OCI-M2 (cell line): Measurements from ENCODE around the gene EXOC1.
"Not testable (repeated sequence)": the region's sequence is repeated elsewhere in the genome, so short reads cannot be mapped to it uniquely, and the experiment has no call there.

Experiments used
- DNase-seq: peaks from one replicate; lab custom pipeline; 2025; ENCODE audit not compliant: unreplicated experiment; lab: John Stamatoyannopoulos, UW

EXOC1 gene

DNA sequence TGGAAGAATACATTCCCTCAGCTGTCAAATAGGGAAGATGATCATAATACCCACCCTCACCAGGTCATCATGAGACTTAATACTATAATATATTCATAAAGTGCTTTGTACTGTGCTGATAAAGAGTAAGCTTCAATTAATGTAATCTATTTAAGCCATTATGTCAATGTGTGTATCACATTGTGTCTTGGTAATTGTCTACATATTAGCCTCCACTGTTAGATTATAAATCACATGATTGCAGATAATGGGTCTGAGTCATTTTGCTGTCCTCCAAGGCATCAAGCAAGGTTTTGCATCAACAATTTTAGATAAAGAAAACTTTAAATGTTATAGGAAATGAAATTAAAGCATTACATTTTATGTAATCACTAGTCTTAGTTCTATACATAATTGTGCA, 50.1 kb downstream of the EXOC1 start:
- no peak for DNase-seq

GRCh38 chr4:55904576-55904975, 51.1 kb downstream of the EXOC1 start:
- DNase-seq: no peak

GRCh38 chr4:55906323-55906722, 52.9 kb downstream of the EXOC1 start:
- DNase-seq: no peak

GRCh38 chr4:55906989-55907388, 53.5 kb downstream of the EXOC1 start:
- DNase-seq: no peak

DNA sequence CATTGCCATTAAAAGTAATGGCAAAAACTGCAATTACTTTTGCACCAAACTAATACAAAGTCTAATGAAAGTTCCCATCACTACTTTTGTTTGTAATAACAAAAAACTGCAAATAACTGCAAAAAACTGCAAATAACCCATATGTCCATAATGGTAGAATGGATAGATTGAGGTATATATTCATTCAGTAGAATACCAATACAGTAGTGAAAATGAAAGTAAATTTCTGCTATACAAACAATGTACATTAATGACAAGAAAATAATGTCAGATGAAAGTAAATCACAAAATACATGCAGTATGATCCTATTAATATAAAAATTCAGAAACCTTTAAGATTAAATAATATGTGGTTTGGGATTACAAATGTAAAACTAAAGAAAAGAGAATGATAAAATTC, 54.0 kb downstream of the EXOC1 start:
- no peak for DNase-seq

GRCh38 chr4:55910140-55910539, 56.7 kb downstream of the EXOC1 start:
- no peak for DNase-seq

DNA sequence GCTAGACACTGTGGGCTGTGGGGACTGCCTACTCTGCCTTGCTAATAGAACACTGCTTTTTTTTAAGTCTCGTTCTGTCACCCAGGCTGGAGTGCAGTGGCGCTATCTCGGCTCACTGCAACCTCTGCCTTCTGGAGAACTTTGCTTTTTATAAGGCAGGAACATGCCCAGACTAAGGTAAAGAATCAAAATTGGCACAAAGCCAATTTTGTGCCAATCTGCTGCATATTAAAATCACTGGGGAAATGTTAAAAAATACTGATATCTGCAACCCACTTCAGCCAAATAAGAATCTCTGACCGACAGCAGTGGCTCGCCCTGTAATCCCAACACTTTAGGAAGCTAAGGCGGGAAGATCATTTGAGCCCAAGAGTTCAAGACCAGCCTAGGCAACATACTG, 58.8 kb downstream of the EXOC1 start:
- DNase-seq: no peak

- DNase-seq: no peak
Measured at GRCh38 chr4:55920571-55920970, 67.1 kb downstream of the EXOC1 start.

DNA sequence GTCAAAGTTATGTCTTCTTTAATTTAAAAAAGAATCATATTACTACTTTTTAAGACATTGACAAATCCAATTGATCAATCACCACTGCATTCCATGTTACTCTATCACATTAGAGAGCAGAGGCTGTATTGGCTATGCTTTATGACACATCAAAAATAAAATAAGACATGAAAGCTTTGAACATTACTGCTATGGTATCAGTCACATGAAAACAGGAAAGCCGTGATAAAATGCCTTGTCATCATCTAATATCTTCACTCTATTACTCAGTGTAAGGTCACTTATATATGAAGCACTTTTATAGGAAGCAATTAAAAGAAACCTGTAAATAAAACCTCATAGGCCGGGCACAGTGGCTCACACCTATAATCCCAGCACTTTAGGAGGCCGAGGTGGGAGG, 67.6 kb downstream of the EXOC1 start:
- DNase-seq: no peak

DNA sequence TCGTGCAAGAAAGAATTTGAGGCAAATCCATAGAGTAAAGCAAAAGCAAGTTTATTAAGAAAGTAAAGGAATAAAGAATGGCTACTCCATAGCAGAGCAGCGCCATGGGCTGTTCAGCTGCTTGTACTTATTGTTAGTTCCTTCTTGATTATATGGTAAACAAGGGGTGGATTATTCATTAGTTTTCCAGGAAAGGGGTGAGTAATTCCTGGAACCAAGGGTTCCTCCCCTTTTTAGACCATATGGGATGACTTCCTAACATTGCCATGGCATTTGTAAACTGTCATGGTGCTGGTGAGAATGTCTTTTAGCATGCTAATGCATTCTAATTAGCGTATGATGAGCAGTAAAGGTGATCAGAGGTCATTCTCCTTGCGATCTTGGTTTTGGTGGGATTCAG, 71.8 kb downstream of the EXOC1 start:
- no peak for DNase-seq

- no peak for DNase-seq
Measured at GRCh38 chr4:55926610-55927009, 73.2 kb downstream of the EXOC1 start.

DNA sequence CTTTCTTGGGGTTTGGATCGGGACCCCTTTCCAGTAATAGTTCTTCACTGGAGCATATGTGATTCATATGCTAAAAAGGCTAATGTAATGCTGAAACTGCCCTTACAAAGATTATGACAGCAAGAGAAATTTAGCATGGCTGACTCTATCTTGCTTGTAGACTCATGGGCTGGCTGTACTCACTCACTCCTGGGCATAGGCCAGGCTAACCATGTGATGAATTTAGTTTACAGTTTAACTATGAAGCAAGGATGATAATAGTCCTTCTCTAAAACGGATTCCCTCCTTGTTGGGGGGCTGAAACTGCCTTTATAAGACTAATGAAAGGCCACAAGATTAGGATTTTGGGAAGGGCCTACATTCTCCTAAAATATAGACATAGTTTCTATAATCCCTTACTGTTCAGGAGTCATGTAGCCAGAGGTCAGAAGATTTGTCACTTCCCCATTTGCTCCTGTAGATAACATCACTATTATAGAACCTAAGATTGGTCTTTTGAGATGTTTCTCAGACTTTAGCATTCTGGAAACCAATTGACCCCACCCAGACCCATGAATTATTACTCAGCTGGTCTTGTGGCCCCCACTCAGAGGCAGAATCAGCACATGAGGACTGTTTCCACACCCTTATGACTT, 74.5 kb downstream of the EXOC1 start:
- no peak for DNase-seq

- no peak for DNase-seq
Measured at GRCh38 chr4:55928846-55929245, 75.4 kb downstream of the EXOC1 start.

- no peak for DNase-seq
Measured at GRCh38 chr4:55931043-55931442, 77.6 kb downstream of the EXOC1 start.

- DNase-seq: no peak
Measured at GRCh38 chr4:55931833-55932232, 78.4 kb downstream of the EXOC1 start.

DNA sequence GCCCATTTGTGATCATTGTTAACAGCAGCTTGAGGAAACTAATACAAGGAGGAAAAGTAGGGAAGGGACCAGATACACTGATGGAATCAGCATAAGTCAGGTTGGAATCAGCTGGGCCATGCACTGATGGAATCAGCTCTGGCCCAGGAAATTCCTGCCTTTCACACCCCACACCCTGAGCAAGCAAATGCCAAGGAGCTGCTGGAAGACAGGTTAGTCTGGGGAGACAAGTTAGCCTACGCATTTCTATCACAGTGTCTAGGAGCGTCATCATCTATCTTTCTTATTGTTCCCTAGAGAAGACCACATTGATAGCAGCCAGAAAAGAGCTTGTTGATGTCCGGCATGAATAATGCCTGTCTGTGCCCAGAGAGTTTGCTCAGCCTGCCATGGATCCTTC, 79.1 kb downstream of the EXOC1 start:
- no peak for DNase-seq

DNA sequence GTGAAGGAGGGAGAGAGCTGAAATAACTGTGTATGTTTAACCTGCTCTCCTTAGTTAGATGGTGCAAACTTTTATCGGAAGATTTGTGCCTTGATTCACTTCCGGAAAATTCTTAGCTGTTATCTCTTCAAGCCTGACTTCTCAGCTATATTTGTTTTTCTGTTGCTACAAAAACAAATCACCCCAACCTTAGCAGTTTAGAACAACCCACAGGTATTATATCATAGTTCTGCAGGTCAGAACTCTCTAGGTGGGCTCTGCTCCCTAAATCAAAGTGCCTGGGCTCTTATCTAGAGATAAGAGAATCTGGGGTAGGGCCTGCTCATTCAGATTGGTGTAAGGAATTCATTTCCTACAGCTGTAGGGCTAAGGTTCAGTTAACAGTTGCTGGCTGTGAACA, 80.2 kb downstream of the EXOC1 start:
- no peak for DNase-seq

DNA sequence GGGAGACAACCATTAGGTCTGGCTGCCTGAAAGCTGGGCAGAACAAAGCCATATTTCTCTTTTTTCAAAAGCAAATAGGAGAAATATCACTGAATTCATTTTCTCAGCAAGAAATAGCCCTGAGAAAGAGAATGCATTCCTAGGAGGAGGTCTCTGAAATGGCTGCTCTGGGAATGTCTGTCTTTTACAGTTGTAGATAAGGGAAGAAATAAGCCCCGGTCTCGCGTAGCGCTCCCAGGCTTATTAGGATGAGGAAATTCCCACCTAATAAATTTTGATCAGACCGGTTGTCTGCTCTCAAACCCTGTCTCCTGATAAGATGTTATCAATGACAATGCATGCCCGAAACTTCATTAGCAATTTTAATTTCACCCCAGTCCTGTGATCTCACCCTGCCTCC, 82.5 kb downstream of the EXOC1 start:
- not testable (repeated sequence) for DNase-seq

- no peak for DNase-seq
Measured at GRCh38 chr4:55938481-55938880, 85.0 kb downstream of the EXOC1 start.

GRCh38 chr4:55939421-55939820, 86.0 kb downstream of the EXOC1 start:
- DNase-seq: no peak

DNA sequence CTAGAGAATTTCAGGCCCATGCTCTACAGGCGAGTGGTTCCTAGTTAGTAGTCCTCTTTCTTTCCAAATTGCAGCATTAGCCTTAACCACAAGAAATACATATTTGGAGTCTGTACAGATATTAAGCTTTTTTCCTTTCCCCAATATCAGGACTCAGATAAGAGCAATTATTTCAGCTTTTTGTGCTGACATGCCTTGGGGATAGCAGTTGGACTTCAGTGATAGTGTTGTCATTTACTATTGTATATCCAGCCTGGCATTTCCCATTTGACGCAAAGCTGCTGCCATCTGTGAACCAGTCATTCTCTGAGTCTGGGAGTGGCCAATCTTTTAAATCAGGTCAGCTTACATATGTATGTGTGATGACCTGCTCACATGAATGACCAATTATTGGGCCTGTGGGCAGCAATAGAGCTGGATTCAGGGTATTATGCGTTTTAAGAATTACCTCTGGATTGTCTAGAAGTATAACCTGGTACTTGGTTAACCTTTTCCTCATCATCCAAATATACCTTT, 88.5 kb downstream of the EXOC1 start:
- DNase-seq: no peak

- peak; percentile 6 for DNase-seq
Measured at GRCh38 chr4:55947254-55947882, 93.9 kb downstream of the EXOC1 start.
